Mucosa of stomach (tissue), 1 donor: ENCODE results near the gene NPR1.
A peak's percentile ranks its signal among the peaks of the same experiment; 100 is the strongest.
"Not testable (repeated sequence)": the region's sequence is repeated elsewhere in the genome, so short reads cannot be mapped to it uniquely, and the experiment has no call there.

ENCODE experiments used
- H3K27me3 ChIP-seq: one replicate; pipeline ENCODE4 v1.7.0; 2013; ENCODE audit warnings: mild to moderate bottlenecking, low read length; ENCODE audit not compliant: control insufficient read depth, insufficient read depth
- H3K36me3 ChIP-seq: one replicate; pipeline ENCODE4 v1.7.0; 2013; ENCODE audit warnings: low read length; ENCODE audit not compliant: control insufficient read depth, insufficient read depth
- H3K4me1 ChIP-seq: one replicate; pipeline ENCODE4 v1.7.0; 2013; ENCODE audit warnings: mild to moderate bottlenecking, low read length; ENCODE audit not compliant: control insufficient read depth, insufficient read depth
- H3K4me3 ChIP-seq: one replicate; pipeline ENCODE4 v1.7.0; 2013; ENCODE audit warnings: low read length
- H3K9ac ChIP-seq: one replicate; pipeline ENCODE4 v1.7.0; 2013; ENCODE audit warnings: mild to moderate bottlenecking, low read length, moderate library complexity
- H3K9me3 ChIP-seq: one replicate; pipeline ENCODE4 v1.7.0; 2013; ENCODE audit warnings: mild to moderate bottlenecking, low read length, moderate library complexity; ENCODE audit not compliant: control insufficient read depth
- donor health status: Pancreatic carcinoma.

NPR1 gene

DNA sequence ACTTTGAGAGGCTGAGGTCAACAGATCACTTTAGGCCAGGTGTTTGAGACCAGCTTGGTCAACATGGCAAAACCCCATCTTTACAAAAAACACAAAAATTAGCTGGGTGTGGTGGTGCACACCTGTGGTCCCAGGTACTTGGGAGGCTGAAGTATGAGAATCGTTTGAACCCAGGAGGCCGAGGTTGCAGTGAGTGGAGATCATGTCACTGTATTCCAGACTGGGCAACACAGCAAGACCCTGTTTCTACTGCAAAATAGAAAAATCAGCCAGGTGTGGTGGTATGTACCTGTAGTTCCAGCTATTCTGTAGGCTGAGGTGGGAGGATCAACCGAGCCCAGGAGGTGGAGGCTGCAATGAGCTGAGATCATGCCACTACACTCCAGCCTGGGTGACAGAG, 45.2 kb downstream of the NPR1 start:
- H3K4me3 ChIP-seq: no peak overlapping the region
- H3K4me1 ChIP-seq: no peaks in the 10 kb centered on the region
- H3K9me3 ChIP-seq: no peaks in the 10 kb centered on the region
- no peaks in the 10 kb centered on the region for H3K36me3 ChIP-seq
- H3K9ac ChIP-seq: no peak overlapping the region
- H3K27me3 ChIP-seq: no peaks in the 10 kb centered on the region

DNA sequence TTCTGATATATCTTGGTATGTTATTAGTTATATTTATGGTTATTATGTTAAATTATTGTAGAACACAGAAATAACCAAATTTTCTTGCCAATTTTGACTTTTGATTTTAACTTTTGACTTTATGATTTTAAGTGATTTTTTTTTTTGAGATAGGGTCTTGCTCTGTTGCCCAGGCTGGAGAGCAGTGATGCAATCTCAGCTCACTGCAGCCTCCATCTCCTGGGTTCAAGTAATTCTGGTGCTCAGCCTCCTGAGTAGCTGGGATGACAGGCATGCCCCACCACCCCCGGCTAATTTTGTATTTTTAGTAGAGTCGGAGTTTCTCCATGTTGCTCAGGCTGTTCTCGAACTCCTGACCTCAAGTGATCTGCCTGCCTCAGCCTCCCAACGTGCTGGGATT, 46.1 kb downstream of the NPR1 start:
- H3K4me3 ChIP-seq, H3K36me3 ChIP-seq, H3K9ac ChIP-seq, H3K27me3 ChIP-seq, H3K9me3 ChIP-seq, H3K4me1 ChIP-seq: not testable (repeated sequence)

DNA sequence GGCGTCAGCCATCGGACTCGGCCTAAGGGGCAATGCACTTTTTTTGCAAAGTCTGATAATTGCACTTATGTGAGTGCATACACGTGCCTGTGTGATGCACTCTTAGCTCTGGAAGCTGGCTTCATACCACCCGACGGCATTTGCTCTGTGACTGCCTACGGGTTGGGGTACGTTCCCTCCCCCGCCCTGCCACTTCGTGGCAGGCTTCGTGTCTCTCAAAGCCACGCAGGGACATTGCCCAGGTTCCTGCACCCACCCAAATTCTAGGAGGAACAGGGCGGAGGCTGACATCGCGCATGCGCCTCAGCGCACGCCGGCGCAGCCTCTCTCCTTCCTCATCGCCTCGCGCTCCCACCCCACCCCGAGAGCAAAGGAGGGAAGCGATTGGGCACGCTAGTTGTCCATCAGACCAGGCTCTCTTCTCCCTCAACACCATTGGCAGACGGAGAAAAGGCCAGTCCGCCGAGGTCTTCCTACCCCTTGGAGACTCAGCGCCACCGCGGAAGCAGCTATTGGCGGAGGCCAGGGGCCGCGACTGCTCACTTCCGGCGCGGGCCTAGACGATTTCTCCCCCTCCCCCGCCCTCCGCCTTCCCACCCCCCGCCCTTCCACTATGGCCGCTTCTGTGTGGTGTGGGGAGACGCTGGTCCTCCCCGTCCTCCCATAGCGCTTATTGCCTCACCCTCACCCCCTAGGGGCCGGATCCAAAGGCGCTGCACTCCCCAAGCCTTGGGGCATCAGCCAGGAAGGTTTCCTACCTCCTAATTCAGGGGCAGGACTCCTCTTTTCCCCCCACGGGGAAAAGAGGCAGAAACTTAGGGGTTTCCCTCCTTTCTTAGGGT, 49.2 kb downstream of the NPR1 start, which contains the start of gene INTS3:
Gene INTS3, plus strand, starts transcription at position 588 of the 842 bp plus-strand sequence. CDS start 585 bp downstream, outside the sequence.
- Histone ChIP-seq H3K9me3 (no peaks in the 10 kb centered on the region), H3K4me1 (peaks cover 17% of the 10 kb centered on the region), H3K27me3 (no peaks in the 10 kb centered on the region), H3K4me3 (peak within 1 kb of the TSS; percentile 98), H3K36me3 (no peaks in the 10 kb centered on the region), H3K9ac (peak within 1 kb of the TSS; percentile 100)

DNA sequence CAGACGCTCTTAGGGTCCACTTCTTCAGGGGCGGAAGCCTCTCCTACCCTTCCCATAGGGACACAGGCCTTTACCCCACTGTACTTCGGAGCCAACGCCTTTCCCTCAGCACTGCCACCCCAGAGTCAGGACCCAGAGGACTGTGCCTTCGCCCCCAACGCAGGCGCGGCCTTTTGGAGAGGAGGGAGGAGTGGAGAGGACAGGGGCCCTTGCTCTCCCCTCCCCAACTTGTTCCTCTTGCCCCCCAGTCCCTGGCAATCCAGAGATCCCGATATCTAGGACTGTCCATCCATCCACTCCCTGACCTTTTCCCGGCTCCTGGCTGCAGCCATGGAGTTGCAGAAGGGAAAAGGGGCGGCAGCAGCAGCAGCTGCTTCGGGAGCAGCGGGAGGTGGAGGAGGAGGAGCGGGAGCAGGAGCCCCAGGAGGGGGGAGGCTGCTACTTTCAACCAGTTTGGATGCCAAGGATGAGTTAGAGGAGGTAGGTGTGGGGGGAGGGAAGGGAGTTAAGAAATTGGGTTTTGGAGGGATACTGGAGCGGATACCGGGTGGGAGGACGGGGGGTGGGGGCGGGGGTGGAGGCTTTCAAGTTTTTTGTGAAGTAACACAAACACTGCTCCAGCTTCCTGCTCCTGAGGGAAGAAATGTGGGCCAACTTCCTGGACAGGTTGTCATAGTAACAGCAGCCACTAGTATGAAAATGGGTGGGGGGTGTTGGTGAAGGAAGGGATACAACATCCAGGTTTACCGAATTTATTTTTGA, 50.0 kb downstream of the NPR1 start:
- Histone ChIP-seq H3K36me3 (no peaks in the 10 kb centered on the region), H3K4me3 (peak overlapping the region; percentile 98), H3K9ac (peak overlapping the region; percentile 100), H3K9me3 (no peaks in the 10 kb centered on the region), H3K4me1 (peaks cover 18% of the 10 kb centered on the region), H3K27me3 (no peaks in the 10 kb centered on the region)

DNA sequence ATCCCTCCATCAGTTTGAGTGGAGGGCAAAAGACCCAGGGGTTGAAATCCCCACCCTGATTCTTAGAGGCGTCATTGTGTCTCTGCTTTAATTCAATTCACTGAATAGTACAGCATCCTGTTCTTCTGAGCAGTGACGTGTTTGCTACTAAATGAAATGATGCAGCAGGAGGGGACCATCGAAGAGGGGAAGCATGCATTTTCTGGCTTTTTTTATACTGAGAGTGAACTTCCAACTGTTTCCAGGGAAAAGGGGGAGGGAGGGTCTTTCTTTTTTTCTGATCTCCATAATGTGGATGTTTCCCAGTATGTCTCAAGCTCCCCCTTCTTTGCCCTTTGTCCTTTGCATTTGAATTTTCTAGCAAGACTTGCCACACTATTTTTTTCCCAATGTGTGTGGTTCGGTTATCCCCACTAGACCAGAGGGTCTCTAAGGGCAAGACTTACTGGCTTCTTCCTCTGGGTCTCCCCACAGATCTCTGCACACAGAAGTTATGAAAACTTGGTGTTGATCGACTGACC, 52.0 kb downstream of the NPR1 start:
- H3K27me3 ChIP-seq: no peaks in the 10 kb centered on the region
- H3K9me3 ChIP-seq: no peaks in the 10 kb centered on the region
- H3K9ac ChIP-seq: no peak overlapping the region
- no peak overlapping the region for H3K4me3 ChIP-seq
- peaks cover 24% of the 10 kb centered on the region for H3K4me1 ChIP-seq
- H3K36me3 ChIP-seq: no peaks in the 10 kb centered on the region

DNA sequence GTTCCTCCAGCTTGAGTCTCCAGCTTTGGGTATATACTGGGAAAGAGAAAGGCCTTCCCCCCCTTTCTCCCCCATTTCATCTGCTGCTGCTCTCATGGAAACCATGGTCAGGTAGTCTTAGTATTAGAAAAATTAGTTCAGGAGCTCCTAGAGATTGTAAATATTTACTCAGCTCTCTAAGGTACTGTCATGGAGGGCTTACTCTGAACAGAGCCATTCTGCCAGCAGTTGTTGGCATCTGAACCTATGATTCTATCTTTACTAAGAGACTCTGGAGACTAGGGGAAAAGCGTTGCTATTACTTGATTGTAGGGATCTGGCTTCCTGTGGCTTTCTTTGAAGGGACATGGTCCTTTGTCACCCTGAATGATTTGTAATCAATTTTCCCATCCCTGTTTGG, 55.5 kb downstream of the NPR1 start:
- Histone ChIP-seq H3K4me3 (no peak overlapping the region), H3K27me3 (no peaks in the 10 kb centered on the region), H3K36me3 (no peaks in the 10 kb centered on the region), H3K9me3 (no peaks in the 10 kb centered on the region), H3K9ac (no peak overlapping the region), H3K4me1 (peaks cover 28% of the 10 kb centered on the region)

DNA sequence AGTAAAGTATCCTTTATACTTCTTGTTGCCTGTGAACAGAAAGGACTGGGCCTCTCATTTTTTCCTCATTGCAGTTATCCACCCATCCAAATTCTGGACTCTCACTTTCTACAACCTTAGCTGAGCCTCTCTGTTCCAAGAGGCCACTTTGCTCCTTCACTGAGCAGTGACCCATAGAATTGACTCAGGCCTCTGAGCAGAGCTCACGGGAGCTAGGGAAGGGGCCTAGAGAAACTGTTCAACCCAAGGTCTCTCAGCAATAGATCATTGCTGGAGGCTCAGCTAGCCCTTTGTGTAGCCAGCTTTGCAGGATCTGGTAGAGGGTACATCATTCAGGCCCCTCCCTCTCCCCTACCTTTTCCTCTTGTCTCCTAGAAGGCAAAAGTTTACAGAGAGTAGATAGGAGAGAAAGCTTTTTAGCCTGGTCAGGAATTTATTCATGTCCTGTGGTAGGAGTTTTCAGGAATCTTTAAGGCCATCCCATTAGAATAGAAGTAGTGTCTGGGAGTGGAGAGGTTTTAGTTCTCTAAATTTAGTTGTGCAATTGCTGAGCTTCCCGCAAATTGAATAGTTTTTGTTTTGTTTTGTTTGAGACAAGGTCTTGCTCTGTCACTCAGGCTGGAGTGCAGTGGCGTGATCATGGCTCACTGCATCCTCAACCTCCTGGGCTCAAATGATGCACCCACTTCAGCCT, 56.1 kb downstream of the NPR1 start:
- H3K9ac ChIP-seq: no peak overlapping the region
- H3K36me3 ChIP-seq: no peaks in the 10 kb centered on the region
- H3K27me3 ChIP-seq: no peaks in the 10 kb centered on the region
- H3K9me3 ChIP-seq: no peaks in the 10 kb centered on the region
- H3K4me3 ChIP-seq: no peak overlapping the region
- H3K4me1 ChIP-seq: peaks cover 22% of the 10 kb centered on the region

DNA sequence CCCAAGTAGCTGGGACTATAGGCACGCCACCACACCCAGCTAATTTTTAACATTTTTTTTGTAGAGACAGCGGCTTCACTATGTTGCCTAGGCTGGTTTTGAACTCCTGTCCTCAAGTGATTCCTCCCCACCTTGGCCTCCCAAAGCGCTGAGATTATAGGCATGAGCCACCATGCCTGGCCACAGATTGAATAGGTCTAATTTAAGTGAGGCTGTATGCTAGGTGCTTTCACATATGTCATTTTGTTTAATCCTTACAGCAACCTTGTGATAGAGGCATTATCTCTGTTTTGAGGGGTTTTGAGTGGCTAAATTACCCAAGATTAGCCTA, 56.6 kb downstream of the NPR1 start:
- Histone ChIP-seq H3K9me3 (no peaks in the 10 kb centered on the region), H3K36me3 (no peaks in the 10 kb centered on the region), H3K4me1 (peaks cover 20% of the 10 kb centered on the region), H3K4me3 (no peak overlapping the region), H3K27me3 (no peaks in the 10 kb centered on the region), H3K9ac (no peak overlapping the region)

DNA sequence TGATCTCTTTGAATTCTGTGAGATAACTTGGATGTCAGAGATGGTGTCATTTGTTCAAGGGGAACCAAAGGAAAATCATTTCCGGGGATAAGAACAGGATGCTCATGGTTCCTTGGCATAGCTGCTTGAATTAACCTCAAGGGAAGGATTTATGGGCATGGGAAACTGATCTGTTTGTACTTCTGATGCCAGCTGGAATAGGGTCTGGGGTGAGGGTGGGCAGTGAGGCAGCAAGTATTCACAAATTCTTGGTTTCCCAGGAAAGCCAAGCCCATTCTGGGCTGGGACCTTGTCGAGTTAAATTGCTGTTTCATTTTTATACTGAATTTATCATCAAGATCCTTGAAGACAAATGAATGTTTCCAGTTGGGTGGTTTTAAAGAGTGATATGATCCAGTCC, 63.5 kb downstream of the NPR1 start:
- no peak overlapping the region for H3K9ac ChIP-seq
- H3K4me3 ChIP-seq: no peak overlapping the region
- H3K9me3 ChIP-seq: no peaks in the 10 kb centered on the region
- no peaks in the 10 kb centered on the region for H3K27me3 ChIP-seq
- H3K4me1 ChIP-seq: peaks cover 8% of the 10 kb centered on the region
- peaks cover 23% of the 10 kb centered on the region for H3K36me3 ChIP-seq

DNA sequence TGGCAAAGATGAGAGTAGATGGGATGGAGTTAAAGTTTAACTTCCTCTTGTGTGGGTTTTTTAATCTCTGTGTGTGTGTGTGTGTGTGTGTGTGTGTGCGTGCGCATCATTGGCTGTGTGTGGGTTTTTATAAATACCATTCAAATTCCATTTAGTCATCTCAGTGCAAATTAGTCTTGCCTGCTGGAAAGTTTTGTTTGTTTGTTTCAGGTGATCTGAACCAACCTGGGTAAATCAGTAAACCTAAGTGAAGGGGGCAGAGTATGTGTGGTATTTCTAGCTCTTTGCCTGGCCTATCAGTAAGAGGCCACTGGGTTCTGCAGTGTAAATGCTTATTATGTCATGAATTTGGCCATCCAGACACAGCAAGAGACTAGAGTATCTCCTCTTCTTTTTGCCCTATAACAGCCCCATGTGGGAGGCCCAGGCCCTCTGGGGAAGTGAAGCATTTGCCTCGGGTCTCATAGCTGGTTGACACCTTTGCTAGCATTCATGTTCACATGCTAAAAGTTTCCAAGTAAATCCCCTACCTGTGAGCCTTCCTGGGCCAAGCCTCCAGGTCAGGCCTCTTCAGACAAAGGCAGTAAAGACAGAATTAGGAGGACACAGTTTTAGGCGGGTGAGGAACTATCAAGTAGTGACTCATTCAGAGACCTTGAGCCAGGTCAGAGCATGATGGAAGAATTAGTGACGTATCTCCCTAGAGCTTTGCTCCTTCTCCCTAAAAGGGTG, 64.1 kb downstream of the NPR1 start:
- Histone ChIP-seq H3K36me3 (peaks cover 26% of the 10 kb centered on the region), H3K4me1 (peaks cover 8% of the 10 kb centered on the region), H3K9me3 (no peaks in the 10 kb centered on the region), H3K9ac (no peak overlapping the region), H3K4me3 (no peak overlapping the region), H3K27me3 (no peaks in the 10 kb centered on the region)
